Measurements from ENCODE around the gene YLPM1. TPM values are rescaled to one million over a fixed set of nuclear protein-coding genes. Genes with fewer than 3 reads are reported as not detected.

Gene YLPM1
- total RNA-seq, 1 donor: 39.8 TPM

- TF ChIP-seq, protein P1, sequence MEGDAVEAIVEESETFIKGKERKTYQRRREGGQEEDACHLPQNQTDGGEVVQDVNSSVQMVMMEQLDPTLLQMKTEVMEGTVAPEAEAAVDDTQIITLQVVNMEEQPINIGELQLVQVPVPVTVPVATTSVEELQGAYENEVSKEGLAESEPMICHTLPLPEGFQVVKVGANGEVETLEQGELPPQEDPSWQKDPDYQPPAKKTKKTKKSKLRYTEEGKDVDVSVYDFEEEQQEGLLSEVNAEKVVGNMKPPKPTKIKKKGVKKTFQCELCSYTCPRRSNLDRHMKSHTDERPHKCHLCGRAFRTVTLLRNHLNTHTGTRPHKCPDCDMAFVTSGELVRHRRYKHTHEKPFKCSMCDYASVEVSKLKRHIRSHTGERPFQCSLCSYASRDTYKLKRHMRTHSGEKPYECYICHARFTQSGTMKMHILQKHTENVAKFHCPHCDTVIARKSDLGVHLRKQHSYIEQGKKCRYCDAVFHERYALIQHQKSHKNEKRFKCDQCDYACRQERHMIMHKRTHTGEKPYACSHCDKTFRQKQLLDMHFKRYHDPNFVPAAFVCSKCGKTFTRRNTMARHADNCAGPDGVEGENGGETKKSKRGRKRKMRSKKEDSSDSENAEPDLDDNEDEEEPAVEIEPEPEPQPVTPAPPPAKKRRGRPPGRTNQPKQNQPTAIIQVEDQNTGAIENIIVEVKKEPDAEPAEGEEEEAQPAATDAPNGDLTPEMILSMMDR (IDR thresholded peaks at IDR 0.05; ENCODE audit: extremely low read depth, low read depth, low read length): no peak
Observed at GRCh38 chr14:74826574-74826973, 63.5 kb downstream of the YLPM1 start.

GRCh38 chr14:74829251-74829650, 66.1 kb downstream of the YLPM1 start:
- Histone ChIP-seq H3K4me1 (ENCODE audit: insufficient read depth, low read length) (peaks cover 1% of the 10 kb centered on the region), H3K36me3 (ENCODE audit: insufficient read depth, low read length) (peaks cover 24% of the 10 kb centered on the region), H3K27me3 (ENCODE audit: insufficient read depth, low read length) (no peaks in the 10 kb centered on the region), H3K9me3 (ENCODE audit: low read depth, low read length) (no peaks in the 10 kb centered on the region), H3K27ac (ENCODE audit: low read depth, low read length) (no peak overlapping the region), H3K4me2 (ENCODE audit: insufficient read depth, low read length) (no peak overlapping the region), H4K20me1 (ENCODE audit: insufficient read depth, low read length) (no peaks in the 10 kb centered on the region), H3K4me3 (ENCODE audit: insufficient read depth, low read length) (no peak overlapping the region), H2AFZ (ENCODE audit: low read length) (no peak overlapping the region), H3K79me2 (ENCODE audit: insufficient read depth, low read length) (peaks cover 5% of the 10 kb centered on the region)
- no peak for DNase-seq (ENCODE audit: insufficient read length, low spot score, missing footprints)
- TF ChIP-seq, protein P1 (IDR thresholded peaks at IDR 0.05; ENCODE audit: extremely low read depth, low read depth, low read length): no peak

More at GRCh38 chr14:74826574-74826973, 63.5 kb downstream of the YLPM1 start:
- Histone ChIP-seq H3K27me3 (ENCODE audit: insufficient read depth, low read length) (no peaks in the 10 kb centered on the region), H3K36me3 (ENCODE audit: insufficient read depth, low read length) (peaks cover 34% of the 10 kb centered on the region), H3K9me3 (ENCODE audit: low read depth, low read length) (no peaks in the 10 kb centered on the region), H4K20me1 (ENCODE audit: insufficient read depth, low read length) (no peaks in the 10 kb centered on the region), H3K79me2 (ENCODE audit: insufficient read depth, low read length) (peaks cover 5% of the 10 kb centered on the region), H3K4me3 (ENCODE audit: insufficient read depth, low read length) (no peak overlapping the region), H3K4me1 (ENCODE audit: insufficient read depth, low read length) (no peaks in the 10 kb centered on the region), H2AFZ (ENCODE audit: low read length) (no peak overlapping the region), H3K4me2 (ENCODE audit: insufficient read depth, low read length) (no peak overlapping the region), H3K27ac (ENCODE audit: low read depth, low read length) (no peak overlapping the region)
- no peak for DNase-seq (ENCODE audit: insufficient read length, low spot score, missing footprints)

DNA sequence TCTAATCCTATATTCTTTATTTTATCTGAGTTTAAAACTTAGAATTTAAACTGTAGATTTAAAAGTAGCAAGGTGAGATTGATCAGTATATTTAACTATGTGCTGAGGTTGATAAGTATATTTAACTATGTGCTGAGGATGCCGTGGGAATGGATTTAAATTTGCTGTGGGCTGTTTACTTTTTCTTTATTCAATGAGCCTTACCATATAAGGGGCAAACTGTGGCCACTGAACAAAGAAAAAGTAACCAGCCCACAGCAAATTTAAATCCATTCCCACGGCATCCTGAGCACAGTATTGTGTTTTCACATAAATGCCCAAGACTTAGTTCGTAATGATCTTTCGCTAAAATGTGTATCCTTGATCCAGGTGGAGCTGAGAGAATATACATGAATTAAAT, 69.7 kb downstream of the YLPM1 start:
- Histone ChIP-seq H3K36me3 (ENCODE audit: insufficient read depth, low read length) (peaks cover 14% of the 10 kb centered on the region), H3K79me2 (ENCODE audit: insufficient read depth, low read length) (no peaks in the 10 kb centered on the region), H3K27ac (ENCODE audit: low read depth, low read length) (no peak overlapping the region), H3K4me1 (ENCODE audit: insufficient read depth, low read length) (peaks cover 31% of the 10 kb centered on the region), H2AFZ (ENCODE audit: low read length) (no peak overlapping the region), H3K4me3 (ENCODE audit: insufficient read depth, low read length) (no peak overlapping the region), H3K9me3 (ENCODE audit: low read depth, low read length) (no peaks in the 10 kb centered on the region), H4K20me1 (ENCODE audit: insufficient read depth, low read length) (no peaks in the 10 kb centered on the region), H3K27me3 (ENCODE audit: insufficient read depth, low read length) (no peaks in the 10 kb centered on the region), H3K4me2 (ENCODE audit: insufficient read depth, low read length) (no peak overlapping the region)
- TF ChIP-seq, protein P1 (IDR thresholded peaks at IDR 0.05; ENCODE audit: extremely low read depth, low read depth, low read length): no peak
- no peak for DNase-seq (ENCODE audit: insufficient read length, low spot score, missing footprints)

GRCh38 chr14:74834692-74835392, 71.7 kb downstream of the YLPM1 start:
- DNase-seq (ENCODE audit: insufficient read length, low spot score, missing footprints): no peak

More at GRCh38 chr14:74834692-74835392, 71.7 kb downstream of the YLPM1 start:
- Histone ChIP-seq H3K27me3 (ENCODE audit: insufficient read depth, low read length) (no peaks in the 10 kb centered on the region), H3K27ac (ENCODE audit: low read depth, low read length) (no peak overlapping the region), H3K4me3 (ENCODE audit: insufficient read depth, low read length) (no peak overlapping the region), H3K4me2 (ENCODE audit: insufficient read depth, low read length) (peak overlapping the region; percentile 0), H3K4me1 (ENCODE audit: insufficient read depth, low read length) (peaks cover 34% of the 10 kb centered on the region), H2AFZ (ENCODE audit: low read length) (no peak overlapping the region), H4K20me1 (ENCODE audit: insufficient read depth, low read length) (no peaks in the 10 kb centered on the region), H3K79me2 (ENCODE audit: insufficient read depth, low read length) (no peaks in the 10 kb centered on the region), H3K36me3 (ENCODE audit: insufficient read depth, low read length) (peaks cover 6% of the 10 kb centered on the region), H3K9me3 (ENCODE audit: low read depth, low read length) (no peaks in the 10 kb centered on the region)
- TF ChIP-seq, protein P1 (IDR thresholded peaks at IDR 0.05; ENCODE audit: extremely low read depth, low read depth, low read length): no peak
